Activated gamma-delta T cell treated with anti-CD3 and anti-CD28 coated beads, Interleukin-2, amount 50 U/mL, for 16 hours (primary cell): Measurements from ENCODE around the gene SECTM1.
"Not testable (repeated sequence)": the region's sequence is repeated elsewhere in the genome, so short reads cannot be mapped to it uniquely, and the experiment has no call there.

ENCODE experiments used
- DNase-seq: peaks from one replicate; pipeline ENCODE4 v3.0.0-alpha.2; 2020; ENCODE audit warnings: low read depth

Gene SECTM1

DNA sequence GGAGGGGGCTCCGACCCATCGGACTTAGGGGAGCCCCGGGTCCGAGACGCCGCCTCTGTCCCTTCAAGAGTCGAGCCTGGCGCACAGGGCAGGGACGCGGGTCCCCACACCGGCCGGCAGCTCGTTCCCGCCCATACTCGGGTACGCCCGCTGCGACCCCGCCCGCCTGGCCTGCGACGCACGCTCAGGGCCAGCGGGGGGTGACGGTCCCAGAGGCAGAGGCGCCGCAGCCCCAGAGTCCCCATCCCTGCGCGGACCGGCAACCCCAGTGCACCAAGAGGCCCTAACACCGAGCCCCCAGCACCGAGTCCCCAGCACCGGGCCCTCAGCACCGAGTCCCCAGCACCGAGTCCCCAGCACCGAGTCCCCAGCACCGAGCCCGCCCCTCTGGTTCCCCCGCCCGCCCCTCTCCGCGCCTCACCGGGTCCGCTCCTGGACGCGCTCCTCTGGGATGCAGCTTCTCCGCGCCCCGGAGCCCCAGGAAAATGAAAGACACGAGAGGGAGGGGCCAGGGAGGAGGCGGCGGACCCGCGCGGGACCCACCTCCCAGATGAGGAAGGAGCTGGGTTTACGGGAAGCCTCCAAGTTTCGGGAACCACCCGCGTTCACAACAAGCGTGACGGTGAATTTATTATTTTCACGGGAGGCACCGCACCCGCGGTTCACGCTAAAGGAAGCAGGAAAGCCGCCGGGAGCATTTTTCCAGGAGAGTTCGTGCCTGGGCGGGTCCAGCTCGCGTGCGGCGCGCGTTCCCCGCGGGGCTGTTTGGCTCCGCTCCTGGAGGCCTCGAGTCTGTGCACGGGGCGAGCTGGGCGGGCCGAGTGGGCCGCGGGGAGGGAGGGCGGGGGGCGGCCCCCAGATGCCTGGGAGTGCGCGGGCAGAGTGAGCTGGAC is at the start of gene SECTM1:
Gene SECTM1 (minus strand): TSS at position 488 of the 893 bp plus-strand sequence. CDS start 6,526 bp downstream, outside the sequence.
- DNase-seq: no peak

DNA sequence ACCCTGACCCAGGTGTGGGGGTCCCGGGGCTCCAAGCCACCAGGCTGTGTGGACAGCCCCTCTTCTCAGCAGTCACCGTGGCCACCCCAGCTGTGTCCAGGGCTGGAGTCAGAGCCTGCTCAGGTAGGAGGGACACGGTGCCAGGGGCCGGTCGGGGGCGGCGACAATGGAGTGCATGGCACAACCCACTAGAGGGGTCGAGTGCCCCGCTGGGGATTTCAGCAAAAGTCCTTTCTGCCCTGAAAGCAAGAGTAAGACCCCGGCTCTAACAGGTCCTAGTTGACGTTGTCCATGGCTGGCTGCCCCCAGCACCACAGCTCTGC is 49.3 kb upstream of the SECTM1 start:
- no peak for DNase-seq

DNA sequence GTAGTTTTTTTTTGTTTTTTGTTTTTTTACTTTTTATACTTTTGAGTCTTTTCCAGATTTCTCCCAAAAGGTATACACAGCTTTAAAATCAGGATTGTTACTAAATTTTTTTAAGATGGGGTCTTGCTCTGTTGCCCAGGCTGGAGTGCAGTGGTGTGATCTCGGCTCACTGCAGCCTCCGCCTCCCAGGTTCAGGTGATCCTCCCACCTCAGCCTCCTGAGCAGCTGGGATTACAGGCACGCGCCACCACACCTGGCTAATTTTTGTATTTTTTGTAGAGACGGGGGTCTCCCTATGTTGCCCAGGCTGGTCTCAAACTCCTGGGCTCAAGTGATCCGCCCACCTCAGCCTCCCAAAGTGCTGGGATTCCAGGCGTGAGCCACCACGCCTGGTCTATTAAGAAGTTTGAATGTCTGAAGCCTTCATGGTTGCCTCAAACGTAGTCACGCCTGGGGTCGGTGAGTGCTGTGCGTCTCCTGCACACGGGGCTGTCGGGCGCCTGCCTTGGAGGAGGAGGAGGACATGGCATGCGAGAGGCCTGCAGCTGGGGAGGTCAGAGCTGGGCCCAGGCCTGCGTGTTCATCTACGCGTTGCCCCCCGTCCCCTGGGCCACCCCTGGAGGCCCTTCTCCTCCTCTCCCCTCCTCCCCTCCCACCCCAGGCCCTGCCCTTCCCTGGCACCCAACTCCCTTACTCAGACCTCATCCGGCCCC is 48.8 kb upstream of the SECTM1 start:
- DNase-seq: not testable (repeated sequence)

DNA sequence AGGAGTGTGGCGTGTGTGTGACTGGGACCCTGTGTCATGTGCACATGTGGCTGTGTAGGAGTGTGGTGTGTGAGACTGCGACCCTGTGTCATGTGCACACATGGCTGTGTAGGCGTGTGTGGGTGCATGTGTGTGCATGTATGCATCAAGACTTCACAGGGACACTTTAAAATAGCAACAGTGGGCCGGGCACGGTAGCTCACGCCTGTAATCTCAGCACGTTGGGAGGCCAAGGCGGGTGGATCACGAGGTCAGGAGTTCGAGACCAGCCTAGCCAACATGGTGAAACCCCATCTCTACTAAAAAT is 48.1 kb upstream of the SECTM1 start:
- not testable (repeated sequence) for DNase-seq

DNA sequence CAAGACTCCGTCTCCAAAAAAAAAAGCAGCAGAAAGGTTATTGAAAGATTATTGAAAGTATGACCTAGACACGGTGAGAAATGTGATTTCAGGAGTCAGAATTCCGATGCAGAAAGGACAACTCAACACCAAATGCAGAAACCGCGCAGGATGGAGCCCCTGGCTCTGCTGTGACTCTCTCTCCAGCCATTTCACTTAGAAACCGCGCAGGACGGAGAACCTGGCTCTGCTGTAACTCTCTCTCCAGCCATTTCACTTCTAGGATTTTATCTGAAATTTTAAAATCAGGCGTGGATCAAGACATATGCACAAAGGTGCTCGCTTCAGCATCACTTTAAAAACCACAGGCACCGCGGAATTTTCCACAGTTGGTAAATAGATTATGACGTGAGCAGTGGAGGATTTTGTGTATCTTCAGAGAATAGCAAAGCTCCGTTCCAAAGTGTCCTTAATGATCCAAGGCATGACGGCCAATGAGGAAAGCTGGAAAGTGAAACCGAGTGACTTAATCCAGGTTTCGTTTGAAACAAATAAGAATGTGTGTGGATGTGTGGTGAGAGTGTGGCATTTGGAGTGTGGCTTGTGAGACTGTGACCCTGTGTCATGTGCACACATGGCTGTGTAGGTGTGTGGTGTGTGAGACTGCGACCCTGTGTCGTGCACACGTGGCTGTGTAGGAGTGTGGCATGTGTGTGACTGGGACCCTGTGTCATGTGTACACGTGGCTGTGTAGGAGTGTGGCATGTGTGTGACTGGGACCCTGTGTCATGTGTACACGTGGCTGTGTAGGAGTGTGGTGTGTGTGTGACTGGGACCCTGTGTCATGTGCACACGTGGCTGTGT is 47.5 kb upstream of the SECTM1 start:
- no peak for DNase-seq

DNA sequence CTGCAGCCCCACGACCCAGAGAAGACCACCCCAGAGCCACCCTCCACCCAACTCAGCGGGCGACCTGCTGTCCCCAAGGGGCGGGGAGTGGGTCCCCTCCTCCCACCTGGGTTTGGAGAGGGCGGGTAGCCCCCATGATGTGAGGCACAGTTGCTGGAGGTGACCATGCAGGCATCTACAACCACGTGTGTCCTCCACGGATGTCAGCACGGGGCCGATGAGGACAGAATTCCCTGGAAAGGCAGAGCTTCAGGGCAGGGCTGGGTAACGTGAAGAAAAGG is 45.1 kb upstream of the SECTM1 start:
- DNase-seq: no peak

DNA sequence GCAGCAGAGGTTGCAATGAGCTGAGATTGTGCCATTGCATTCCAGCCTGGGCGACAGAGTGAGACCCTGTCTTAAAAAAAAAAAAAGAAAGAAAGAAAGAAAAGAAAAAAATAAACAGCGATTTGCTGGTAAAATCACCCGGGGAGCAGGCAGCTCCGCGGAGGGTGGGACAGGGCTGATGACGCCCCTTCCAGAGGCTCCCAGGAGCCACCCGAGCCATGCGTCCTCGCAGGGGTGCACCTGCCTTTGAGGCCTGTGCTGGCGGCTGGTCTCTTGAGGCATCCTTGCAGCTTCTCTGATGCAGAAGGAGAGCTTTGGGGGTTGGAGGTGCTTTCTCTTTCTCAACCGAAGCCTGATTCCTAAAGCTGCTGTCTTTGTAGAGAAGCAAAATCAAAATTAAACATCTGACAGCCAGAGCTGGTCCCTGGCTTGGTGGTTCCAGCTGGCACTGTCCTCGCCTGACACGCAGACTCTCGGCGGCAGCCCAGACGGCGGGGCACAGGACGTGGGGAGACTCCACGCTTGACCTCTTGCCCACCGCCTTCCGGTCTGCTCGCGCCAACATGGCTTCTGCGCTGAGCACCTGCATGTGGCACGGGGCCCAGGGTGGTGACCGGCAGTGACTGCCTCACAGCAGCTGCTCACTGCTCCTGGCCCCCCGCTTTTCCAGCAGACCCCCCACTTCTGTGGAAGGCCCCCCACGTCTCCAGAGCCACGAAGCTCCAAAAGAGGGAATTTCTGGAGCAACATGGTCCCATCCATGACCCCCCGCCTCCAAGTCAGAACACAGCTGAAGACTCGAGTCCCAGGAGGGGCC is 44.6 kb upstream of the SECTM1 start:
- no peak for DNase-seq

DNA sequence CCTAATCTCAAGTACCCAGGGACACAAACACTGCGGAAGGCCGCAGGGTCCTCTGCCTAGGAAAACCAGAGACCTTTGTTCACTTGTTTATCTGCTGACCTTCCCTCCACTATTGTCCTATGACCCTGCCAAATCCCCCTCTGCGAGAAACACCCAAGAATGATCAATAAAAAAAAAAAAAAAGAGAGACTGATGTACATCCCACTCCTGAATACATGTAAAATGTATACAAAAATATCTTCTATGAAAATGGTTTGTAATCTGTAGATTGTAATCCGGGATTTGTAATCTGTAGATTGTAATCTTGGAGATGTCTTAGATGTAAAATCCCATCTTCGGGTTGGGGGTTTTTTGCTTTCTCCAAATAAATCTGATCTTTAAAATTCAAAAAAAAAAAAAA is 43.7 kb upstream of the SECTM1 start:
- DNase-seq: not testable (repeated sequence)

DNA sequence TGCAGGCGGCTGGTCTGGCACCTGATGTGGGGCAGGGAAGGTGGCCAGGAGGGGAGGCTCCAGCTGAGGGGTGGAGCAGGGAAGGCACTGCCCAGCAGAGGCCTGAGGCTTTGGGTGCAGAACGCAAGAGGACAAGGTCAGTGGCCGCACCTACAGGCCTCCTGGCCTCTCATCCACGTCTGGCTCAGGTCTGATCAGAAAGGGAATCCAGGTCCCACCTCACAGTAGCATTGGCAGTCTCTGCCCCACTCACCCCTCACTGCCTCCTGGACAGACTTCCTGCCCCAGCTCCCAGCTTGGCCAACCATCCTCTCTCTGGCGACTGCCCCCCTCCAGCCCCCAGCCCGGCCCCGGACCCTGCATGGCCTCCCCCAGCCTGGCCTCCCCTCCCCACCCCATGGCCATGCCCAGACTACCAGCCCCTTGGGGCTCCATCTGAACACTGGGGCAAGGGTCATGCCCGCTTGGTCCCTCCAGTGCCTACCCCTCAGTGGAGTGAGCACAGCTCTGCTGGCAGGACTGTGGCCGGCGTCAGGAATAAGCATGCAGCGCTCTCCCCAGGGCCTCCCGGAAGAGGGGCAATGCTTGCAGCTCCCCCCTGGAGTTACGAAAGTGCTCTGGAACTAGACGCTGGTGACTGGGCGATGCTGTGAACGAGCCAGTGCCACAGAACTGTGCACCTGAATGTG is 42.6 kb upstream of the SECTM1 start:
- no peak for DNase-seq

DNA sequence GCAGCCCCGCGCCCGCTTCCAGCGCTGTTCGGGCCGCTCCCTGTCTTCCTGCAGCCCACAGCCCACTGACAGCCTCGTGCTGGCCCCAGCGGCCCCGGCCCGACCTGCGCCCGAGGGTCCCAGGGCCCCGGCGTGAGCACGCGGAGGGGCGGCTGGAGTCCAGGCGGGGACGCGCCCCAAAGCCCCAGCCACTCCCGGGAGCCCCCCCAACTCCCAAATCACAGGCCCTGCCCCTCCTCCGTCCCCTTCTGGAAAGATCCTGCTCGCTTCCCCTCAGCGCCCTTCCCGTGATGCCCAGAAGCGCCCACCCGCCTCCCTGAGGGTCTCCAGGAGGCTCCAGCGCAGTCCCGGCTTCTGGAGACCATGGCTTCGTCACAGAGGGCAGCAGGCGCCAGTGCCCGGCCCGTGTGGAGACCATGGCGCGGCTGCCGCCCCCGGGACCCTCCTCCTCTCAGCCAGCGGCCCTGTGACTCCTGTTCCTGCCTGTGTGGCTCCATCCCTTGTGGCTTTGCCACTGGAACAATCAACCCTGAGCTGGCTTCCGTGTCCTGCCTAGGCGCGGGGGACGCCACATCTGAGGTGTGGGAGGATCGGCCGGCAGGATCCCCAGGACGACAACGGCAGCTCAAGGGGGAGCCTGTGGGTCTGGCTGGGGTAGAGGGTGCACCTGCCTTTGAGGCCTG is 41.9 kb upstream of the SECTM1 start:
- no peak for DNase-seq

DNA sequence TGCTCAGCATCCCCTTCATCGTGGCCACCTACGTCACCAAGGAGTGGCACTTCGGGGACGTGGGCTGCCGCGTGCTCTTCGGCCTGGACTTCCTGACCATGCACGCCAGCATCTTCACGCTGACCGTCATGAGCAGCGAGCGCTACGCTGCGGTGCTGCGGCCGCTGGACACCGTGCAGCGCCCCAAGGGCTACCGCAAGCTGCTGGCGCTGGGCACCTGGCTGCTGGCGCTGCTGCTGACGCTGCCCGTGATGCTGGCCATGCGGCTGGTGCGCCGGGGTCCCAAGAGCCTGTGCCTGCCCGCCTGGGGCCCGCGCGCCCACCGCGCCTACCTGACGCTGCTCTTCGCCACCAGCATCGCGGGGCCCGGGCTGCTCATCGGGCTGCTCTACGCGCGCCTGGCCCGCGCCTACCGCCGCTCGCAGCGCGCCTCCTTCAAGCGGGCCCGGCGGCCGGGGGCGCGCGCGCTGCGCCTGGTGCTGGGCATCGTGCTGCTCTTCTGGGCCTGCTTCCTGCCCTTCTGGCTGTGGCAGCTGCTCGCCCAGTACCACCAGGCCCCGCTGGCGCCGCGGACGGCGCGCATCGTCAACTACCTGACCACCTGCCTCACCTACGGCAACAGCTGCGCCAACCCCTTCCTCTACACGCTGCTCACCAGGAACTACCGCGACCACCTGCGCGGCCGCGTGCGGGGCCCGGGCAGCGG is 41.2 kb upstream of the SECTM1 start:
- DNase-seq: no peak

DNA sequence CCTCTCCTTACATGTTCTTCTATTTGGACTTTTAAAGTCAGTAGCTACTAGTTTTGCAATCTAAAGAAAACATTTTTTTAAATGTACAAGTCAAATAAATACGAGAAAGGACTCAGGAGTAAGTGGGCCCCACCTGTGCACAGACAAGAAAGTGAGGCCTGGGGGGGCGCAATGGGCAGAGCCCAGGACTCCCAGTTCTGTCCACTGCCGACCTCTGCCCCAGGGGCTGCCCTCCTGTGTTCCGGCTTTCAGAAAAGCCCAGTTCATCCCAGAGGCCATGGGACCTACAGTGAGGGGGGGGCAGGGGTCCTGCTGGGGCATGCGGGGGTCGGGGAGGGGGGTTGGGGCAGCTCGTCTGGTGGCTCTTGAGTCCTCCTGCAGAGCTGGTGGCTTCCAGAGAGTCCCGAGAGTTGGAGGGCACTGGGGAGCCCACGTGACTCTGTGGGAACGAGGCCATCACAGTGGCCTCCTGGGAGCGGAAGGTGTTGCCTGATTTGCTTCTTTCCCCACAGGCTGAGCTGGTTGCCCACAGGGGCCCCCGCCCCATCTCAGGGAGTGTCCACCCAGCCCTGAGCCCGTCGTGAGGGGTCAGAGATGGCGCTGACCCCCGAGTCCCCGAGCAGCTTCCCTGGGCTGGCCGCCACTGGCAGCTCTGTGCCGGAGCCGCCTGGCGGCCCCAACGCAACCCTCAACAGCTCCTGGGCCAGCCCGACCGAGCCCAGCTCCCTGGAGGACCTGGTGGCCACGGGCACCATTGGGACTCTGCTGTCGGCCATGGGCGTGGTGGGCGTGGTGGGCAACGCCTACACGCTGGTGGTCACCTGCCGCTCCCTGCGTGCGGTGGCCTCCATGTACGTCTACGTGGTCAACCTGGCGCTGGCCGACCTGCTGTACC is 40.4 kb upstream of the SECTM1 start:
- DNase-seq: no peak

DNA sequence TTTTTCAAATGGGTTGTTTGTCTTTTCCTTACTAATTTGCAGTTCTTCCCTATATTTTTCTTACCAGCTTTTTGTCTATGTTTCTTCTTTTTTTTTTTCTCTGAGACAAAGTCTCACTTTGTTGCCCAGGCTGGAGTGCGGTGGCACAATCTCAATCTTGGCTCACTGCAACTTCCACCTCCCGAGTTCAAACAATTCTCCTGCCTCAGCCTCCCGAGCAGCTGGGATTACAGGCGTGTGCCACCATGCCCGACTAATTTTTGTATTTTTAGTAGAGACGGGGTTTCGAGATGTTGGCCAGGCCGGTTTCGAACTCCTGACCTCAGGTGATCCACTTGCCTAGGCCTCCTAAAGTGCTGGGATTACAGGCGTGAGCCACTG is 39.5 kb upstream of the SECTM1 start:
- not testable (repeated sequence) for DNase-seq

DNA sequence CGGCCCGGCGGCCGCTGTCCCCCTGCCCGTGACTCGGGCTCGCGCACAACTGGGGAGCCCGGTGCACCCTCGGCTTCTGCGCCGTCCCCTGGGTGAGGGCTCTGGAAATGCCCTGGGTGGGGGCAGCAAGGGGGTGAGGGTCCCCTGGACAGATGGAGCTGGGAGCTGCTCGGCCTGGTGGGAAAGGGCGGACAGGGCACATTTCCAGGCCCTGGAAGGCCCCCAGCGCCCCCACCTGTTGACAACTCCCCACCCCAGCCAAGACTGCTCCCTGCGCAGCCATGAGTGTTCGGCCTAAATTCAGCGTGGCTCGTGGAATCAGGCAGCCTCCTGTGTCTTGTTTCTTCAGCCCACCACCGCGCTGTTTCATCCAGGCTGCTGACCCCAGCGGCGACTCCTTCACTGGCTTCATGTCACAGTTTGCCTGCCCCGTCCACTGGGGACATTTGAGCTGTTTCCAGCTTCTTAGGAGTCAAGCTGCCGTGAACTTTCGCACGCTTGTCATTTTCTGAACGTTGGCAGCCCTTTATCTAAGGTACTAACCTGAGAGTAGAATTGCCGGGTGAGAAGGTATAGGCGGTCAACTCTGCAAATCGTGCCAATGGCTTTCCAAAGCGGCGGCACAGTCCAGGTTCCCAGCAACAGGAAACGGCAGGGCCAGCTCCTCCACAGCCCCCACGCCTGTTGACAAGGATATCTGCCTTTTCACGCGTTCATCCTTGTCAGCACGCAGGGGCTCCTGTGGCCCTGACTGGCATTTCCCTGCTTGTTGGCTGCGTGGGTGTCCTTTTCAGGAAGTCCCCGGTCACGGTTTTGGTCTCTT is 38.9 kb upstream of the SECTM1 start:
- no peak for DNase-seq

DNA sequence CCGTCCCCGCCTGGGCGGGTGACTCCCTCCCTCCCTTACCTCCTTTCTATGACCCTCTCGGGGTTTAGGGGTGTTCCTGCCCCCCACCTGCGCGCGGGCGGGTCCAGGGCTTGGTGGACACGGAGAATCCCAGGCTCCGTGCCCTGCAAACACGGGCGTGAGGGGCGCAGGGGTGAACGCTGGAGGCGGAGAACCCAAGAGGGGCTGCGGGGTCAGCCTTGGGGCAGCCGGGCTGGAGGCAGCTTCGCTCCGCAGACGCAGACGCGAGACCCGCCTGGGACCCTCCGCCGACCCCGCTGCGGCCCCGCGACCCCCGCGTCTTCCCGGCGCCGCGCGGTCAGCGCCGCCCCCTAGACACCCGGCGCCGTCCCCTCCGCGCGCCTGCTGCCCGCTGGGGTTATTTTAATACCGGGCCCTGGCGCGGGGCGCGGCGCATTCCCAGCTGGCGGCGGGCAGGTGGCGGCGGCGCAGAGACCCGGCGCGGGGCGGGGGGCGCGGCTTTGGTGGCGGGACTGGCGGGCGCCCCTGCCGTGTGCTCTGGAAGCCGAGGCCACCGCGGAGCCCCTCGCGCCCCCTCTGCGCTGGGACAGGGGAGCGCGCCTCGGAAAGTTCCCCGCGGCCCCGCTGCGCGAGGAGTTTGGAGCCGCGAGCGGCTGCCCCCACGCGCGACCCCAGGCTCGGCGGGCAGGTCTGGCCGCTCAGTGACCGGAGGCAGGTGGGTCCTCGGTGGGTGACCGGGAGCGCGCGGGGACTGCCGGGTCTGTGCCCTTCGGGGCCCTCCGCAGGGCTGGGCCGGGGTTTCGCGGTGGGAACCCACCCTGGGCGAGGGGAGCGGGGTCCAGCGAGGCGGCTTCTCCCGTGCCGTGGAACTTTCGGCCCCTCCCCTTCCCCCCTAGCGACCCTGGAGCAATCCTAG is 38.0 kb upstream of the SECTM1 start, which contains the start of gene UTS2R:
Gene UTS2R (plus strand): TSS at position 433 of the 916 bp plus-strand sequence. CDS start 2,560 bp downstream, outside the sequence.
- DNase-seq: no peak

DNA sequence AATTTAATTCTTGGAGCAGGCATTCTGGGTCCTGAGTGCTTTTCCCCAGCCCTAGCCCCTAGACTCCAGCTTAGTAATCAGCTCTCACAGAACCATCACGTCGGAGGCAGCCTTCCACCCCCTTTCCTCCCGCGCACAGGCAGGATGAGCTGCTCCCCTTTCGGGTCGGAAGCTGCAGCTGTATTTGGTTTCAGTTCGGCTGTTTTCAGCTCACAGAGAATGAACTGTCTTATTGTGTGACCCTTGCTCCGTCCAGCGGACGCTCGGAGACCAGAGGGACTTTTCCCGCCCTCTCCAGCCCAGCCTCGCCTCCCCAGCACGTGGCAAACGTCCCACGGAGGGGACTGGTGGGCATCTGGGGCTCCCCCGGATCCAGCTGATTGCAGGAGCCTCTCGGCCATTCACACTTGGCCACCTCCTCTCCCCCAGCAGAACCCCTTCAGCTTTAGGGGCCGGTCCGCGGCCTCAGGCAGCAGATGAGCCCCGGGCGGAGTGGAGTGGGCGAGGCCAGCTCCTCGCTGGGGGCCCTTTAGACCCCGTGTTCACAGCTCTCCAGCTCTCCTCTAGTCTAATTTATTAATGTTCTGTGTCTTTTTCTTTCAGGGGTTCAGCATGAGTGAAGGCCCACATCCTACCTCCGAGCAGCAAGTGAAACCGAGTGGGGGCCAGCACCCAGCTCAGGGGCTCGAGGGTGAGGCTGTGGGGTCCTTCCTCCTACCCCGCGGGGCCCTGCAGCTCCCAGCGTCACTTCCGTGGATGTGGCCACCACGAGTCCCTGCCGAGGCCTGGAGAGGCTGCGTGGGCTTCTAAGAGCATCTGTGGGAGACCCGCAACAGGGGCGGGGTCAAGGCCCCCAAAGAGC is 37.1 kb upstream of the SECTM1 start:
- no peak for DNase-seq
